CD14-positive monocyte (primary cell): ENCODE measurements around the gene AFF3. TPM values are rescaled to one million over a fixed set of nuclear protein-coding genes. Genes with fewer than 3 reads are reported as not detected.
A peak's percentile ranks its signal among the peaks of the same experiment; 100 is the strongest.

Experiments
- DNase-seq, 3 donors: peaks; one replicate each; pipeline ENCODE4 v3.0.0-alpha.2; 2011 to 2022
- H2AFZ ChIP-seq: 2 replicates; pipeline ENCODE4 v1.6.0; 2012; ENCODE audit warnings: mild to moderate bottlenecking, low read depth, low read length, inconsistent platforms; ENCODE audit not compliant: insufficient read depth, poor library complexity, severe bottlenecking
- H3K27ac ChIP-seq, 2 donors: 1 replicate in 1 of 2; 2 replicates in 1 of 2; pipeline ENCODE4 v1.5.1; 2012 to 2013; ENCODE audit warnings: low read length in 2 of 2, control low read depth in 1 of 2, inconsistent platforms in 1 of 2, low read depth in 1 of 2, mild to moderate bottlenecking in 1 of 2
- H3K27me3 ChIP-seq, 2 donors: one replicate each; pipeline versions ENCODE4 v1.6.0 to v1.6.1; 2011 to 2013; ENCODE audit warnings: low read length in 2 of 2; ENCODE audit not compliant: control insufficient read depth in 2 of 2, insufficient read depth in 2 of 2
- H3K36me3 ChIP-seq, 2 donors: replicated peaks in 1 of 2; 1 replicate in 1 of 2; 2 replicates in 1 of 2; pipeline versions ENCODE4 v1.5.1 to v1.6.1; 2012 to 2013; ENCODE audit warnings: low read length in 2 of 2, control low read depth in 1 of 2, inconsistent platforms in 1 of 2, mild to moderate bottlenecking in 1 of 2; ENCODE audit not compliant: insufficient read depth in 2 of 2, control insufficient read depth in 1 of 2
- H3K4me1 ChIP-seq, 2 donors: 1 replicate in 1 of 2; 2 replicates in 1 of 2; pipeline versions ENCODE4 v1.5.1 to v1.6.1; 2012 to 2013; ENCODE audit warnings: low read length in 2 of 2, control low read depth in 1 of 2, inconsistent platforms in 1 of 2, mild to moderate bottlenecking in 1 of 2, moderate library complexity in 1 of 2; ENCODE audit not compliant: insufficient read depth in 2 of 2, control insufficient read depth in 1 of 2
- H3K4me2 ChIP-seq: replicated peaks from 2 replicates; pipeline ENCODE3; 2012; ENCODE audit warnings: low read length, moderate library complexity, mild to moderate bottlenecking; ENCODE audit not compliant: poor library complexity, severe bottlenecking; ENCODE audit errors: extremely low read depth
- H3K4me3 ChIP-seq, 3 experiments: fragments of 200-600 bp in 1 of 3; sonication (generic) in 1 of 3; replicated peaks in 1 of 3; 1 replicate in 2 of 3; 2 replicates in 1 of 3; pipeline ENCODE4 v1.5.1; 2011 to 2013; ENCODE audit warnings: low read length in 3 of 3, mild to moderate bottlenecking in 3 of 3, control low read depth in 2 of 3, low read depth in 2 of 3, inconsistent platforms in 1 of 3, moderate library complexity in 1 of 3
- H3K79me2 ChIP-seq: 2 replicates; pipeline ENCODE4 v1.6.0; 2012; ENCODE audit warnings: mild to moderate bottlenecking, control low read depth, inconsistent platforms, low read length, moderate library complexity; ENCODE audit not compliant: insufficient read depth
- H3K9ac ChIP-seq: 2 replicates; pipeline ENCODE4 v1.6.0; 2017; ENCODE audit warnings: low read length, mild to moderate bottlenecking; ENCODE audit not compliant: insufficient read depth, poor library complexity, severe bottlenecking
- H3K9me3 ChIP-seq, 2 donors: replicated peaks in 1 of 2; 1 replicate in 1 of 2; 2 replicates in 1 of 2; pipeline versions ENCODE4 v1.5.1 to v1.6.1; 2012 to 2013; ENCODE audit warnings: low read length in 2 of 2, control low read depth in 1 of 2; ENCODE audit not compliant: control insufficient read depth in 1 of 2, insufficient read depth in 1 of 2
- H4K20me1 ChIP-seq: 2 replicates; pipeline ENCODE4 v1.6.0; 2012; ENCODE audit warnings: mild to moderate bottlenecking, low read length, control low read depth, moderate library complexity; ENCODE audit not compliant: insufficient read depth
- H3K27ac Mint-ChIP-seq, 7 donors: one replicate each; pipeline ENCODE4 v1.8.0; 2020; ENCODE audit warnings: mild to moderate bottlenecking in 7 of 7, mixed read lengths in 7 of 7, moderate library complexity in 6 of 7, inconsistent platforms in 2 of 7
- H3K27me3 Mint-ChIP-seq, 3 donors: one replicate each; pipeline ENCODE4 v1.8.0; 2021 to 2022; ENCODE audit warnings: low read depth in 3 of 3, mild to moderate bottlenecking in 3 of 3, mixed read lengths in 3 of 3, moderate library complexity in 3 of 3, inconsistent platforms in 1 of 3
- H3K36me3 Mint-ChIP-seq, 2 donors: one replicate each; pipeline ENCODE4 v1.8.0; 2020; ENCODE audit warnings: mixed read lengths in 2 of 2, inconsistent platforms in 1 of 2, mild to moderate bottlenecking in 1 of 2
- H3K4me1 Mint-ChIP-seq: one replicate; pipeline ENCODE4 v1.8.0; 2020; ENCODE audit warnings: mild to moderate bottlenecking, mixed read lengths
- H3K4me3 Mint-ChIP-seq, 2 donors: one replicate each; pipeline ENCODE4 v1.8.0; 2020; ENCODE audit warnings: mild to moderate bottlenecking in 2 of 2, mixed read lengths in 2 of 2, moderate library complexity in 1 of 2
- H3K9me3 Mint-ChIP-seq, 7 donors: one replicate each; pipeline ENCODE4 v1.8.0; 2020 to 2022; ENCODE audit warnings: mixed read lengths in 7 of 7, mild to moderate bottlenecking in 6 of 7, moderate library complexity in 6 of 7, inconsistent platforms in 2 of 7
- CTCF ChIP-seq: fragments of 200-600 bp; IDR thresholded peaks from one replicate; pipeline ENCODE4 v1.8.0; 2022; ENCODE audit warnings: antibody characterized with exemption, mild to moderate bottlenecking
- WGBS: methylation state at CpG from one replicate; pipeline ENCODE4 v1.1.5; 2013; ENCODE audit warnings: missing lambda C conversion rate; ENCODE audit not compliant: insufficient coverage; 5-methylcytosine and 5-hydroxymethylcytosine counted together
- intact Hi-C, 2 donors: fragments of 100-400 bp; cut with micrococcal nuclease; formaldehyde crosslinking; loops; one replicate each; pipeline versions ENCODE4 v1.15.0 to v1.15.1; 2023
- polyA plus RNA-seq, 3 donors: library from polyadenylated mRNA; depleted of rRNA in 1 of 3; unstranded in 2 of 3; stranded (reverse) in 1 of 3; fragments of 300-500 nt in 2 of 3; fragments of >200 nt in 1 of 3; fragmentation: Illumina TruSeq in 2 of 3; gene quantifications; 1 replicate in 2 of 3; 2 replicates in 1 of 3; pipeline ENCODE4 v1.2.3, GENCODE V29; 2012 to 2021

AFF3 gene
- polyA plus RNA-seq, 3 donors: 0.17 to 4.1 (median 0.49) TPM

GRCh38 chr2:100178085-100178788 lies 35.8 kb upstream of the AFF3 start:
- Histone ChIP-seq H3K4me2 (no peak overlapping the region), H3K9me3 (no peaks in the 10 kb centered on the region), H3K4me3 (no peak overlapping the region), H3K27me3 (no peaks in the 10 kb centered on the region), H3K4me1 (peaks cover 14 to 15% of the 10 kb centered on the region in 2 donors), H3K36me3 (no peaks in the 10 kb centered on the region), H2AFZ (no peak overlapping the region), H3K27ac (no peak overlapping the region), H3K9ac (no peak overlapping the region), H3K79me2 (no peaks in the 10 kb centered on the region), H4K20me1 (no peaks in the 10 kb centered on the region)
- TF ChIP-seq CTCF: peak; percentile 56
- H3K4me3 Mint-ChIP-seq: peak overlapping the region in 1 of 2 donors; percentile 6
- H3K27me3 Mint-ChIP-seq: peaks cover 0 to 1% (median 0%) of the 10 kb centered on the region in 3 donors
- intact Hi-C loops: loop anchor here (5.0 kb wide), 2 partner anchors 64 to 69 kb away; no protein-coding TSS in a partner anchor
- peak; percentile 58 to 73 (median 68) for DNase-seq
- H3K9me3 Mint-ChIP-seq: peaks cover 0 to 6% (median 0%) of the 10 kb centered on the region in 7 donors
- H3K27ac Mint-ChIP-seq: peak overlapping the region in 3 of 7 donors; percentile 28 to 77 (median 54)
- 82% methylated on average over 2 of the region's 8 CpGs for WGBS
- no peaks in the 10 kb centered on the region for H3K36me3 Mint-ChIP-seq
- peaks cover 26% of the 10 kb centered on the region for H3K4me1 Mint-ChIP-seq

- Histone ChIP-seq H3K27ac (no peak overlapping the region), H3K9me3 (no peaks in the 10 kb centered on the region), H3K4me1 (peaks cover 4 to 7% of the 10 kb centered on the region in 2 donors), H3K4me3 (no peak overlapping the region), H3K4me2 (no peak overlapping the region), H3K9ac (no peak overlapping the region), H3K36me3 (no peaks in the 10 kb centered on the region), H3K27me3 (no peaks in the 10 kb centered on the region), H3K79me2 (no peaks in the 10 kb centered on the region), H4K20me1 (no peaks in the 10 kb centered on the region), H2AFZ (no peak overlapping the region)
- Mint-ChIP-seq H3K27ac (peak overlapping the region in 1 of 7 donors; percentile 10), H3K4me1 (peaks cover 15% of the 10 kb centered on the region), H3K9me3 (peaks cover 0 to 6% (median 0%) of the 10 kb centered on the region in 7 donors), H3K36me3 (no peaks in the 10 kb centered on the region), H3K4me3 (no peak overlapping the region), H3K27me3 (peaks cover 0 to 1% (median 0%) of the 10 kb centered on the region in 3 donors)
- DNase-seq: no peak
- 93% methylated on average over 3 of the region's 4 CpGs for WGBS
- no peak for TF ChIP-seq CTCF
- intact Hi-C loops: loop anchor here (5.0 kb wide), 2 partner anchors 65 to 70 kb away; no protein-coding TSS in a partner anchor
Observed at GRCh38 chr2:100176925-100177324, 34.5 kb upstream of the AFF3 start.
